ENCODE measurements around the gene ACAD10.
"Not testable (repeated sequence)": the region's sequence is repeated elsewhere in the genome, so short reads cannot be mapped to it uniquely, and the experiment has no call there.

ACAD10 gene

DNA sequence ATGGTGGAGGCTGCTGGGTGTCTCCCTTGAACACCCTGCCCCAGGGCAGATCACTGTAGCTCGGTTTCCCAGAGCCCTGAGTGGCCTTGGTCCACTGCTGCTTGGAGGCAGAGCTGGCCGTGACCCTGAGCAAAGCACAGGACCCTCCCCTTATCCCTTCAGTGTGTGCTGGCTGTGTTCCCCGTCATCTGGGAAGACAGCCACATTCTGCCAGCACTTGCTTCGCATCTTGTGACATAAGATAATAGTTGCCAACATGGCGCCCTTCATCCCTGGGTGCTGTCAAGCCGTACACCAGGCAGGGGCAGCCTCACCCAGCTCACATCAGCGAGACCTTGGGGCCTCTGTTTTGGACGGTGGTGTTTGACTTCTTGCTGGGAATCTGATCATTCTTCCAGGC is 68.8 kb downstream of the ACAD10 start:
- no peak for DNase-seq

GRCh38 chr12:111756196-111756595 is 70.3 kb downstream of the ACAD10 start:
- DNase-seq, result no peak

DNA sequence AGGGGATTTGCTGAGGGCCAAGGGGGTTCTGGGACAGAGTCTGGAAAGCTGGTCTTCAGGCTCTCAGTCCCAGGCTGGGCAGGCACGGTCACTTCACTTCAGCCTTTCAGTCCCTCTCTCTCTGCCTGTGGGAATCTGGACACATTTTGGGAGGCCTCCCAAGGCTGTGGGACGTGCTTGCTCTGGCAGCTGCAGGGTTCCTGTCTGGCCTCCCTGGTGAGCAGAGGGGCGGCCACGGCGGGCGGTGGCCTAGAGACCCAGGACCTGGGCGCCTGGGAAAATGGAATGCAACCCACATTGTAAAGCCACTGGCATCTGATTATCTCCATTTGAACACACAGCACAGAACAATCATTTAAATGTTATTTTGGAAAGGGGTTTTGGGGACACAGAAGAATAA is 70.8 kb downstream of the ACAD10 start:
- no peak for DNase-seq

DNA sequence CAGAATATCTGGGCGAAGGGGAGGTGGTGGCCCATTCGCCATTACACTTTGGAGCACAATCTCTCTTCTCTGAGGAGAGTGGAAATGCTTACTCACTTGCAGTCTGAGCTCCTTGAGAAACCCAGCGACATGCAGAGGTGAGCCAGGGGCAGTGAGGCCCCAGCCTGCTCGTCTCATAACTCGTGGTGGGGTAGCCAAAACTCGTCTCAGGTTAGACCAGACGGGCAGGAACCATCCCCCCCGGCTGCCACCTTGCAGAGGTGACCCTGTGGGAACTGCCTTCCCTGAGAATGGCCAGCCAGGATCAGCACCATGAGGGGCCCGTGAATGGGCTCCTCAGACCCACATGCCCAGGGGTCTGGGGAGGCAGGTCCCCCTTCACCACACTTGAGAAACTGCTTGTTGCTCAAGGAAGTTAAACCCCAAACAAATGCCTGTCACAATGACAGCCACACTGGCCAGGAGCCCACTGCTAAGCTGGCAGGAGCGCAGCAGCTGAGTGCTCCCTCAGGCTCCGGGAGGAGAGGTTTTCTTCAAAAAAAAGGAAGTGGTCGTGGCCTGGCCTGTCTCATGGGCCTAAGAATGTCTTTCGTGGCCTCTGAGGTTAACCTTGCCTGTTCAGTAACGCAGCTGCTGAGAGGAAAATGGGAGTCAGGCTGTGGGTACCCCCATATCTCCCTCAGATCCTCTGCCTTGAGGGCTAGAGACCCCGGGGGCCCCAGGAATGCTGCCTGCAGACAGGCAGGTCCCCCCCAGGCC is 71.7 kb downstream of the ACAD10 start:
- DNase-seq, result peak; percentile 17

- DNase-seq, result no peak
These were observed 72.3 kb downstream of the ACAD10 start for GRCh38 chr12:111758120-111758561.

- DNase-seq, result no peak
These were observed 73.4 kb downstream of the ACAD10 start for GRCh38 chr12:111759271-111759670.

DNA sequence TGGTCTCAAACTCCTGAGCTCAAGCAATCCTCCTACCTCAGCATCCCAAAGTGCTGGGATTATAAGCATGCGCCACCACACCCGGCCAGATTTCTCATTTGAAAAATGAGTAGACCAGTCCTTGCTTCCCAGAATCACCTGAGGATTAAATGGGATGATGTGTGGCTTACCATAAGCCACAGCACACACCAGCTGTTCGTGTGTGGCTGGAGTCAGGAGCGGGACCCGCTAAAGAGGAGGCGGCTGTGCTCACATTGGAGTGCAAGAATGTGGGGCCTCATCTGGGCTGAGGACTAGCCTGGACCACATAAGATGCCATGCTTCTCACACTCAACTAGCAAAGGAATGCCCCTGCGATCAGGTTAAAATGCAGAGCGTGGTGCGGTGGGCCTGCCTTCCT is 74.1 kb downstream of the ACAD10 start:
- DNase-seq, result no peak

DNA sequence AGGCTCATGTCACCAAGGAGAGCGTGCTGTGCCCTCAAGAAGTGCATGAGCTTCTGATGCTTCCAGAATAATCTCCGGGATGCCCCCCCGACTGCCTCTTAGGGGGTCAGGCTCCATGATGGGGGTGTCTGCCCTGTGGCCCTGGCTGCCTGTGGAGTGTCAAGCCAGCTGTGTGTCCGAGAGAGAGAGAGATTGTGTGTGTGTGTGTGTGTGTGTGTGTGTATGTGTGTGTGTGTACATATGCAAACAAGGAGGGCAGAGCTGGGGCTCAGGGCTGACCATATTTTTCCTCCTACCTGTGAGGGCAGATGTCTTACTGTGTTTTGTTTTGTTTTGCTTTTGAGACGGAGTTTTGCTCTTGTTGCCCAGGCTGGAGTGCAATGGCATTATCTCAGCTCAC is 75.2 kb downstream of the ACAD10 start:
- no peak for DNase-seq

- no peak for DNase-seq
These were observed 75.9 kb downstream of the ACAD10 start for GRCh38 chr12:111761706-111762105.

DNA sequence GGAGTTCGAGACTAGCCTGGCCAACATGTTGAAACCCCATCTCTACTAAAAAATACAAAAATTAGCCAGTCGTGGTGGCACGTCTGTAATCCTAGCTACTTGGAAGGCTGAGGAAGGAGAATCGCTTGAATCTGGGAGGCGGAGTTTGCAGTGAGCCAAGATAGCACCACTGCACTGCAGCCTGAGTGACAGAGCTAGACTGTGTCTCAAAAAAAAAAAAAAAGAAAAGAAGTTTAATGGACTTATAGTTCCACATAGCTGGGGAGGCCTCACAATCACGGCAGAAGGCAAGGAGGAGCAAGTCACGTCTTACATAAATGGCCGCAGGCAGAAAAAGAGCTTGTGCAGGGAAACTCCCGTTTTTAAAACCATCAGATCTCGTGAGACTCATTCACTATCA is 77.7 kb downstream of the ACAD10 start:
- not testable (repeated sequence) for DNase-seq

DNA sequence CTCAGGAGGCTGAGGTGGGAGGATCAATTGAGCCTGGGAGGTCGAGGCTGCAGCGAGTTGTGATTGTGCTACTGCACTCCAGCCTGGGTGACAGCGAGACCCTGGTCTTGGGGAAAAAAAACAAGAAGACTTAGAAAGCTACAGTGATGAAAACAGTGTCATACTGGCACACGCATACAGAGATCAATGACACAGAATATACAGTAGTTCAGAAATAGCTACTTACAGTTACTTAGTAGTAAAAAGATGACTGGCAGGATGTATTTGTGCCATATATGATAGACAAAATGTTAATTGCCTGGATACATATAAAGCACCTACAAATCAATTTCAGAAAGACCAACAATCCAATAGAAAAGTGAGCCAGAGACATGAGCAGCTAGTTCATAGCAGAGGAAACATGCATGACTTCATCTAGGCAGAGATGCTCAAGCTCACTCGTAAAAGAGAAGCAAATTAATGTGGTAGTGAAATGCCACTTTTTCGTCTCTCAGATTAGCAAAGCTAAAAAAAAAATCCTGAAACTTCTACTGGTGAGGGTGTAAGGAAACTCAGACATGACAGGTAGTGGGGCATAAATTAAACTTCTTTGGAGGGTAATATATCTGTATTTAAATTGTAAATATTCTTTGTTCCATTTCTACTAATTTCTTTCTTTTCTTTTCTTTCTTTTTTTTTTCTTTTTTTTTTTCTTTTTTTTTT is 78.4 kb downstream of the ACAD10 start:
- no peak for DNase-seq

GRCh38 chr12:111766608-111767361 is 80.9 kb downstream of the ACAD10 start, which contains the start of gene ALDH2:
ALDH2 (plus strand) TSS chr12:111766933; CDS start chr12:111766983, 50 bp downstream.
- no peak for DNase-seq

GRCh38 chr12:111767362-111768158 is 81.7 kb downstream of the ACAD10 start:
- DNase-seq, result no peak

DNA sequence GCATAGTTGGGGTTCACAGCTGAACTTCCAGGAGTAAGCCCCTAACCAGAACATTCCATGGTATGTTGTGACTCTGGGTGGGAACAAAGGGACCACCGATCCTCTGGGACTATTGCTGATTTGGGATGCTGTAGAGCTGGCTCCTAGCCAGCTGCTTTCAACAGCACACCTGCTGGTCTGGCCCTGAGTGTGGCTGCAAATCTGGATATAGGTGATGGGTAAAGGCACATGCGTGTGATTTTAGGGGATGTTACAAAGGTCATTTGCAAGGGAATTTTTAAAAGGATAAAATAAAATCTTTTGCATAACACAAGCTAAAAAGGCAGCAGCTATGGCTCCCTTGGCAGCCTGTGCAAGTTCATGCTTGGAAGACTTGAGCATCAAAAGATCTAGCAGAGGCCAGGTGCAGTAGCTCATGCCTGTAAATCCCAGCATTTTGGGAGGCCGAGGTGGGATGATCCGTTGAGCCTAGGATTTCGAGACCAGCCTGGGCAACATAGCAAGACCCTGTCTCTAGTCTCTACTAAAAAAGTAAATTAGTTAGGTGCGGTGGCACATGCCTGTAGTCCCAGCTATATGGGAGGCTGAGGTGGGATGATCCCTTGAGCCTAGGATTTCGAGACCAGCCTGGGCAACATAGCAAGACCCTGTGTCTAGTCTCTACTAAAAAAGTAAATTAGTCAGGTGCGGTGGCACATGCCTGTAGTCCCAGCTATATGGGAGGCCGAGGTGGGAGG is 82.5 kb downstream of the ACAD10 start:
- no peak for DNase-seq

DNA sequence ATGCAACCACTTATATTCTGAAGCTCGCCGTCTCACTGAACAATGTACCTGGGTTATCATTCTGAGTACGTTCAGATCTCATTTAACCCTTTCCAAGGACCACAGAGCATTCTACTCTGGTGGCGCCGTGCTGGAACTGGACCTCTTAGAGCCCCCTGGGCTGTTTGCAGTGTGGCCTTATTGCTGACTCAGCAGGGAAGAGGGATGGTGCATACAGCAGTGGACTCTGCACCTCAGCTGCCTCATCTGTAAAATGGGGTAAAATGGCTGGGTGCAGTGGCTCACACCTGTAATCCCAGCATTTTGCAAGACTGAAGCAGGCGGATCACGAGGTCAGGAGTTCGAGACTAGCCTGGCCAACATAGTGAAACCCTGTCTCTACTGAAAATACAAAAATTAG is 83.7 kb downstream of the ACAD10 start:
- no peak for DNase-seq

- no peak for DNase-seq
These were observed 88.1 kb downstream of the ACAD10 start for GRCh38 chr12:111773801-111774551.

DNA sequence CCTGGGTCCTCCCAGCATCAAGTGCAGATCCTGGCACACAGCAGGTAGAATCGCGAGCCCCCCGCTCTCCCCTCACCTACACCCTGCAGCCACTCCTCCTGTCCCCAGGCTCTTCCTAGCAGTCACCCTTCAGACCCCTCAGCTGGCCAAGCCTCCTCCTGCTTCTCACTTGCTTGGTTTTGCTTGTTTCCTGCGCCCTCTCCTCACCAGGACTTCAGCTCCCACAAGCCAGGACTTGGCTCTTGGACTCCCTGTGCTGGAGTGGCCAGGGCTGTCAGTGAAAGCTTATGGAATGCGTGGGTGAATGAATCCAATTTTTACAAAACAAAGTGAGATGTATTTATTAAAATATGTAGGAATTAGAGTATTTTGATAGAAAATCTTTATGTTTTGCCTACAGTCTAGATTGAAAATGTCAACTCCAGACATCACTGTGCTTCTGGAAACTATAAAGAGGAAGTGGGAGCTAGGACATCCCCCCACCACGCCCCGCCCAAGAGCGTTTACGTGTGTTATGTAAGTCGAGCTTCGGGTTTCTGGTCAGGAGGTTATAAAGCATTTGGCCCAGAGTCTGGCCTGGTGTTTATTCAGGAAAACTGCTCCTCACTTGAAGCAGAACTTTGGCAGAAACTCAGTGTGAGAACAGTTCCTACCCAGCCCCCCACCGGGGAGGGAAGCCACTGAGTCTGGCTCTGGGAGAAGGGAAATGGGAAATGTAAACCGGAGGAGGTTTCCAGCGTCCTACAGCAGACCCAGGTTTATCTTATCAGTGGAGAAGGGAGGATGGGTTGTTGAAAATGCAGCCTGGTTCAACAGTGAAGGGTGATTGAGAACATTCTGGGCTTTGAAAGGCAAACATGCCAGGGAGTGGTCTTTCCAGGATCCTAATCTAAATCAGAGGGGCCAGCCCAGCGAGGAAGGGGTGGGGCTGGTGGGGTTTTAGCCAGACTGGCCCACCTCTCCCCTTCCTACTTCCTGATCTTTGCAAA is 89.6 kb downstream of the ACAD10 start:
- DNase-seq, result no peak

DNA sequence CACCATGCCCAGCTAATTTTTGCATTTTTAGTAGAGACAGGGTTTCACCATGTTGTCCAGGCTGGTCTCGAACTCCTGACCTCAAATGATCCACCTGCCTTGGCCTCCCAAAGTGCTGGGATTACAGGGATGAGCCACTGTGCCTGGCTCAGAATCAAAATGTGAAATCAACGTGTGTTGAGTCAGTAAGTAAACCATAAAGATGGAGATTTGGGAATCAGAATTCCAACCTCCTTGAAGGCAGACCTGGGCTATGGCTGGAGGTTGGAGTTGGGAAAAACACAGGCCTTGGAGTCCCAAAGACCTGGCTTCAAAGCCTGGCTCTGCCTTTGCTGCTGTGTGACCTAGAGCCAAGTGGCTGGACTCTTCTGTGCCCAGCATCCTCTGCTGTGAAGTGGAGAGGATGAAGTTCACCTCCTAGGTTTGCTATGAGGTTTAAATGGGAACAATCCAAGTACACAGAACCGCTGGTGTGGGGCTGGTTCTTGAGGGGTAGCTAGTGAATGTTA is 91.0 kb downstream of the ACAD10 start:
- no peak for DNase-seq

- DNase-seq, result no peak
These were observed 91.6 kb downstream of the ACAD10 start for GRCh38 chr12:111777345-111778045.

All from activated CD4-positive, alpha-beta T cell treated with anti-CD3 and anti-CD28 coated beads, Interleukin-10, Interleukin-2, amounts not matched to agents 100 ng/mL and 50 ng/mL, durations not matched to agents 16 hours and 8 hours (primary cell).